Measurements from ENCODE around the gene TRIM44. TPM values are rescaled to one million over a fixed set of nuclear protein-coding genes. Genes with fewer than 3 reads are reported as not detected.

The TRIM44 gene
- polyA plus RNA-seq, 2 of the 4 experiments (the other 2 are of a cell fraction), result 19.3 to 70.4 TPM

- DNase-seq (ENCODE audit: low read depth in 1 of 2, low spot score in 1 of 2) (peak in 1 of 2 experiments; percentile 30), FAIRE-seq (no peak), ATAC-seq (no peak; a peak in 1 of 6 replicates)
- Histone ChIP-seq H3K4me3 (no peak overlapping the region), H3K4me1 (peaks cover 35% of the 10 kb centered on the region), H3K27ac (0 out of 6 replicates have a peak overlapping the region, but pooled peaks of 1 of the 2 experiments have one; percentile 13), H3K9me3 (no peaks in the 10 kb centered on the region), H3K4me2 (peak overlapping the region; percentile 7; the same call in 1 of the 3 replicates)
- ChIA-PET CTCF (interaction anchor here (1.3 kb wide), 1 partner anchor 27 kb away, joined by 3 read pairs; no protein-coding TSS in a partner anchor), POLR2A (no interaction called here)
- WGBS (ENCODE audit: missing lambda C conversion rate), result 0% methylated on average over 1 of the region's 1 CpG
- TF ChIP-seq HEYL (CRISPR knock-in tag; IDR thresholded peaks at IDR 0.05) (no peak), POLR2A (IDR thresholded peaks at IDR 0.05; ENCODE audit: low read length) (no peak), ZC3H11A (IDR thresholded peaks at IDR 0.05) (no peak), FOXS1 (CRISPR knock-in tag; IDR thresholded peaks at IDR 0.05) (no peak), PHF8 (IDR thresholded peaks at IDR 0.05; ENCODE audit: borderline replicate concordance, low read depth) (no peak), GATA3 (IDR thresholded peaks at IDR 0.05; ENCODE audit: borderline replicate concordance) (no peak), NR3C1 (IDR thresholded peaks at IDR 0.05) (no peak), HOXB5 (CRISPR knock-in tag; IDR thresholded peaks at IDR 0.05) (no peak), MAZ (IDR thresholded peaks at IDR 0.05; ENCODE audit: borderline replicate concordance, low read depth, low read length) (no peak), ATOH8 (CRISPR knock-in tag; IDR thresholded peaks at IDR 0.05; ENCODE audit: low read depth) (no peak), EHMT2 (IDR thresholded peaks at IDR 0.05; ENCODE audit: low read depth) (no peak), RFX5 (IDR thresholded peaks at IDR 0.05) (no peak), MAX (IDR thresholded peaks at IDR 0.05) (no peak), FOSL2 (IDR thresholded peaks at IDR 0.05) (no peak), FOSL2 (CRISPR knock-in tag; IDR thresholded peaks at IDR 0.05) (no peak)
- TF ChIP-seq, protein P1, sequence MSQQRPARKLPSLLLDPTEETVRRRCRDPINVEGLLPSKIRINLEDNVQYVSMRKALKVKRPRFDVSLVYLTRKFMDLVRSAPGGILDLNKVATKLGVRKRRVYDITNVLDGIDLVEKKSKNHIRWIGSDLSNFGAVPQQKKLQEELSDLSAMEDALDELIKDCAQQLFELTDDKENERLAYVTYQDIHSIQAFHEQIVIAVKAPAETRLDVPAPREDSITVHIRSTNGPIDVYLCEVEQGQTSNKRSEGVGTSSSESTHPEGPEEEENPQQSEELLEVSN (IDR thresholded peaks at IDR 0.05; ENCODE audit: borderline replicate concordance, low read depth), result no peak
Observed at GRCh38 chr11:35632301-35632700, 30.3 kb upstream of the TRIM44 start.

DNA sequence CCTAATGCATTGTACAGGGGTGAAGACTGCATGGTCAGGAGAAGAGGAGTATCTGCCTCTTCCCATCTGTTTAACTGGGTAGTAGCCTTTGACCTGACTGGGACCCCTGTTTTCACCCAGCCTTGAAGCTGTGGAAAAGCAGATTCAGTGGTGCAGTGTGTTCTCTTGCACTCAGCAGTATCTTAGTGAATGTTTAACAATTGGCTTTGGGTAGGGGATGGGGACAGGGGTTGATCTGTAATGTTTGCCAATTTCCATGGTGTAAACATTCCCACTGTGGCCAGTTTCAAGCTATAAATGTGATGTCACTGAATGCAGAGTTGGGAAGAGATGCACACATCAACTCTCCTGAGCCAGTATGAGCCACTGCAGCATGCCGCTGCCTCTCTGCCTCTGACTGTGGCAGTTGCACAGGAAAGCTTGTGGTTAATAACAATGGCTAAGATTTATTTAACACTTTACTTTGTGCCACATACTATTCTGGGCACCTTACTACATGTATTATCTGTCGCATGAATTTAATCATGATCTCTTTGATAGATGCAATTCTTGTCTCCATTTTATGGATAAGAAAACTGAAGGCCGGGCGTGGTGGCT is 28.6 kb upstream of the TRIM44 start:
- ChIA-PET CTCF (interaction anchor here (0.6 to 1.3 kb wide), 3 partner anchors 29 to 744 kb away, joined by 3 read pairs; no protein-coding TSS in a partner anchor), POLR2A (no interaction called here)
- Histone ChIP-seq H3K4me1 (peaks cover 31% of the 10 kb centered on the region), H3K27ac (no peak overlapping the region), H3K4me3 (no peak overlapping the region), H3K4me2 (no peak overlapping the region), H3K9me3 (no peaks in the 10 kb centered on the region)
- FAIRE-seq (no peak), ATAC-seq (no peak), DNase-seq (ENCODE audit: low read depth in 1 of 2, low spot score in 1 of 2) (no peak)
- 78% methylated on average over 4 of the region's 4 CpGs for WGBS (ENCODE audit: missing lambda C conversion rate)
- TF ChIP-seq RNF2 (IDR thresholded peaks at IDR 0.05; ENCODE audit: borderline replicate concordance, low read depth) (no peak), MYC (IDR thresholded peaks at IDR 0.05; ENCODE audit: borderline replicate concordance, low read length) (no peak), BHLHE40 (IDR thresholded peaks at IDR 0.05; ENCODE audit: low read depth, low read length) (no peak)

GRCh38 chr11:35635933-35636332 is 26.6 kb upstream of the TRIM44 start:
- ATAC-seq (no peak), FAIRE-seq (no peak), DNase-seq (ENCODE audit: low read depth in 1 of 2, low spot score in 1 of 2) (no peak)
- WGBS (ENCODE audit: missing lambda C conversion rate), result 53% methylated on average over 6 of the region's 6 CpGs
- Histone ChIP-seq H3K4me1 (peaks cover 12% of the 10 kb centered on the region; the same call in 2 of the 3 replicates), H3K4me2 (no peak overlapping the region), H3K4me3 (no peak overlapping the region), H3K9me3 (no peaks in the 10 kb centered on the region), H3K27ac (no peak overlapping the region)
- ChIA-PET POLR2A (no interaction called here), CTCF (no interaction called here)
- TF ChIP-seq HOXB13 (CRISPR knock-in tag; IDR thresholded peaks at IDR 0.05; ENCODE audit: low read depth) (no peak), TP53 (CRISPR knock-in tag; IDR thresholded peaks at IDR 0.05) (no peak), ELK1 (IDR thresholded peaks at IDR 0.05; ENCODE audit: low read depth, low read length) (no peak), CTCF (IDR thresholded peaks at IDR 0.05) (no peak), HDAC2 (IDR thresholded peaks at IDR 0.05) (no peak), SREBF2 (IDR thresholded peaks at IDR 0.05) (no peak), EHF (CRISPR knock-in tag; IDR thresholded peaks at IDR 0.05) (no peak), ESRRA (IDR thresholded peaks at IDR 0.05; ENCODE audit: borderline replicate concordance, low read length) (no peak), BHLHE40 (IDR thresholded peaks at IDR 0.05; ENCODE audit: low read depth, low read length) (no peak), SMC3 (IDR thresholded peaks at IDR 0.05) (no peak), NPAS2 (CRISPR knock-in tag; IDR thresholded peaks at IDR 0.05; ENCODE audit: borderline replicate concordance) (no peak)
- TF ChIP-seq, protein P2, sequence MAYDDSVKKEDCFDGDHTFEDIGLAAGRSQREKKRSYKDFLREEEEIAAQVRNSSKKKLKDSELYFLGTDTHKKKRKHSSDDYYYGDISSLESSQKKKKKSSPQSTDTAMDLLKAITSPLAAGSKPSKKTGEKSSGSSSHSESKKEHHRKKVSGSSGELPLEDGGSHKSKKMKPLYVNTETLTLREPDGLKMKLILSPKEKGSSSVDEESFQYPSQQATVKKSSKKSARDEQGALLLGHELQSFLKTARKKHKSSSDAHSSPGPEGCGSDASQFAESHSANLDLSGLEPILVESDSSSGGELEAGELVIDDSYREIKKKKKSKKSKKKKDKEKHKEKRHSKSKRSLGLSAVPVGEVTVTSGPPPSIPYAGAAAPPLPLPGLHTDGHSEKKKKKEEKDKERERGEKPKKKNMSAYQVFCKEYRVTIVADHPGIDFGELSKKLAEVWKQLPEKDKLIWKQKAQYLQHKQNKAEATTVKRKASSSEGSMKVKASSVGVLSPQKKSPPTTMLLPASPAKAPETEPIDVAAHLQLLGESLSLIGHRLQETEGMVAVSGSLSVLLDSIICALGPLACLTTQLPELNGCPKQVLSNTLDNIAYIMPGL (CRISPR knock-in tag; IDR thresholded peaks at IDR 0.05; ENCODE audit: borderline replicate concordance), result no peak

Measured in A549 (cell line).